ENCODE measurements around the gene TTC23. TPM values are rescaled to one million over a fixed set of nuclear protein-coding genes. Genes with fewer than 3 reads are reported as not detected.

Gene TTC23
- total RNA-seq, 1 donor from 2014 or later = 10.0 TPM

GRCh38 chr15:99187936-99188335 is 61.4 kb downstream of the TTC23 start:
- Histone ChIP-seq H3K4me3 (ENCODE audit: low read depth, low read length) (no peak overlapping the region), H3K36me3 (ENCODE audit: control insufficient read depth, insufficient read depth, low read length) (peaks cover 7% of the 10 kb centered on the region), H3K27me3 (ENCODE audit: control insufficient read depth, insufficient read depth, low read length) (no peaks in the 10 kb centered on the region)
- no peak for DNase-seq (ENCODE audit: low read depth)
- no peak for FAIRE-seq
- no peak for TF ChIP-seq CTCF (IDR thresholded peaks at IDR 0.05; ENCODE audit: insufficient read depth, low read length, severe bottlenecking)

DNA sequence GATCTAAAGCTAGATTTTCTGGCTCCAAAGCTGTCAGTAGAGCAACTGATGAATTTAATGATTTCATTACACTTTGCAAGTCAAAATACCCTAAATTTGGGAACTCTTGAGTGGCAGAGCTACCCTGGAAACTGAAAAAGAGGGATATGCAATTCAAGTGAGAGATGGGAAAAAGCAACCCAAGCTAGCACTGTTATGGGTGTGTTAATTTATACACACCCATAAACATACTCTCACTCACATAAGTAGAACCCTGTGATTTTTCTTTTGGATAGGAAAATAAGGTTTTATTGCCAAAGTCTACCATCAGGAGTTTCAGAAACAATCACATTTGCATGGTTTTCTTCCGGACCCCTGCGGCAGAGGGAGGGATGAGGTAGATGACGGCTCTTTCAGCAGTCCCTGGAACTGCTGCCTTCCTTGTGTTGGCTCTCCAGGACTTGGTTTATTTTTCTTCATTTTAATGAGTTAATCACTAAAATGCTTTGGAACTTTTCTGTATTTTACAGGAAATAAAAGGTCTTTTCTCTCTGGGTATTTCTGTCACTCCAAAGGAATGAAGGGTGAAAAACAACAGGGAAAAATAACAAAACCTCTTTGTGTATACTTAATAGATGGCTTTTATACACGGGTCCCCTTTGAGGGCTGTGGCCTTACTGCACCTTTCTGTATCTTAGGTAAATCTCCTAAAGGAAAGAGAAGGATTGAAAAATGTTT is 63.8 kb downstream of the TTC23 start:
- no peak for TF ChIP-seq CTCF (IDR thresholded peaks at IDR 0.05; ENCODE audit: insufficient read depth, low read length, severe bottlenecking)
- FAIRE-seq = no peak
- no peak overlapping the region for H3K4me3 ChIP-seq (ENCODE audit: low read depth, low read length)
- DNase-seq (ENCODE audit: low read depth) = no peak
- H3K27me3 ChIP-seq (ENCODE audit: control insufficient read depth, insufficient read depth, low read length) = no peaks in the 10 kb centered on the region
- peaks cover 3% of the 10 kb centered on the region for H3K36me3 ChIP-seq (ENCODE audit: control insufficient read depth, insufficient read depth, low read length)

- no peak for FAIRE-seq
- TF ChIP-seq CTCF (IDR thresholded peaks at IDR 0.05; ENCODE audit: insufficient read depth, low read length, severe bottlenecking) = no peak
- Histone ChIP-seq H3K27me3 (ENCODE audit: control insufficient read depth, insufficient read depth, low read length) (no peaks in the 10 kb centered on the region), H3K36me3 (ENCODE audit: control insufficient read depth, insufficient read depth, low read length) (peaks cover 3% of the 10 kb centered on the region), H3K4me3 (ENCODE audit: low read depth, low read length) (no peak overlapping the region)
- no peak for DNase-seq (ENCODE audit: low read depth)
These were observed 66.6 kb downstream of the TTC23 start for GRCh38 chr15:99182791-99183190.

DNA sequence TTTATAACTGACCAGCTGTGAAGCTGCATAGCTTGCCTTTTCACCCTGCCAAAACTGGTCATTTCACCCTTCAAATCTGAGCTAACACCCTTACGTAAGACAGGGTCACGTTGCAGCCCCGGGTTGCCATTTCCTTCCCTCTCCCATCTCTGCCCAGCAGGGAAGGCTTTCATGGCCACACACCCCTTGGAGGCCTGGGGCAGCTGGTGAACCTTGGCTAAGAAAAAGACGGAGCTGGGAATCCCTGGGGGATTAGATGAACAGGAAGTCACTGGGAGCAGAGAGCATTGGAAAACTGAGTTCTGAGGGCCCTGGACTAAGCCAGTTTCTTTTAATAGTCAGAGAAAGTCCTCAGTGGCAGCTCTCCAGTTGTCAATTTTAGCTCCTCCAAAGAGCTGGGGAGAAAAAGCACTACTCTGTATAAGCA is 67.8 kb downstream of the TTC23 start:
- no peak overlapping the region for H3K4me3 ChIP-seq (ENCODE audit: low read depth, low read length)
- no peak for DNase-seq (ENCODE audit: low read depth)
- no peaks in the 10 kb centered on the region for H3K27me3 ChIP-seq (ENCODE audit: control insufficient read depth, insufficient read depth, low read length)
- H3K36me3 ChIP-seq (ENCODE audit: control insufficient read depth, insufficient read depth, low read length) = peaks cover 4% of the 10 kb centered on the region
- no peak for TF ChIP-seq CTCF (IDR thresholded peaks at IDR 0.05; ENCODE audit: insufficient read depth, low read length, severe bottlenecking)
- no peak for FAIRE-seq

- TF ChIP-seq CTCF (IDR thresholded peaks at IDR 0.05; ENCODE audit: insufficient read depth, low read length, severe bottlenecking) = no peak
- H3K4me3 ChIP-seq (ENCODE audit: low read depth, low read length) = no peak overlapping the region
- DNase-seq (ENCODE audit: low read depth) (no peak), FAIRE-seq (no peak)
- peaks cover 4% of the 10 kb centered on the region for H3K36me3 ChIP-seq (ENCODE audit: control insufficient read depth, insufficient read depth, low read length)
- no peaks in the 10 kb centered on the region for H3K27me3 ChIP-seq (ENCODE audit: control insufficient read depth, insufficient read depth, low read length)
These were observed 68.4 kb downstream of the TTC23 start for GRCh38 chr15:99180964-99181306.
